ENCODE data around the gene APPL2. TPM values are rescaled to one million over a fixed set of nuclear protein-coding genes. Genes with fewer than 3 reads are reported as not detected.
A peak's percentile ranks its signal among the peaks of the same experiment; 100 is the strongest.

APPL2 gene
- total RNA-seq, 1 experiment from 2014 or later = 16.1 TPM

DNA sequence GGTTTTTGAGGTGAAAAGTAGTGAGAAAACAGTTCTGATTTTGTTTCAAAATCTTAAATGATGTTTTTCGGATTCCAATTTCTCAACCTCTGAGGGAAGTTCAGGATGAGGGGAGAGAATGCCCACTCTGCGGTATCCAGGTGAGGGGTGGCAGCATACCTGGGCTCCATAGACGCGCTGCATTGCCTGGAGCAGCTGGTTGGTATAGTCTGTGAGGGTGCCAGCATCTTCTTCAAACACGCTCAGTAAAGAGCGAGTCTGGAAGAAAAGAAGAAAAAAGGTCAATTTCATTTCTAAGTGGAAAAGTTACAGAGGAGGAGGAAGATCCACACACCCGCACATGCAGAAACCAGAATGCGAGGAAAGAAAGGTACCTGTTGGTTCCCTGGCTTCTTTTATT lies 7.0 kb downstream of the APPL2 start:
- TF ChIP-seq NR2C2 (CRISPR knock-in tag; IDR thresholded peaks at IDR 0.05) = no peak
- Mint-ChIP-seq H3K4me3 (no peak overlapping the region), H3K27ac (no peak overlapping the region), H3K36me3 (peaks cover 19% of the 10 kb centered on the region), H3K27me3 (ENCODE audit: low read depth) (no peaks in the 10 kb centered on the region), H3K9me3 (no peaks in the 10 kb centered on the region), H3K4me1 (peaks cover 3% of the 10 kb centered on the region; the same call in 1 of the 2 replicates)
- DNase-seq (ENCODE audit: low spot score) (no peak), ATAC-seq (no peak)
- CTCF ChIA-PET = no interaction called here
- POLR2A ChIA-PET = no interaction called here

DNA sequence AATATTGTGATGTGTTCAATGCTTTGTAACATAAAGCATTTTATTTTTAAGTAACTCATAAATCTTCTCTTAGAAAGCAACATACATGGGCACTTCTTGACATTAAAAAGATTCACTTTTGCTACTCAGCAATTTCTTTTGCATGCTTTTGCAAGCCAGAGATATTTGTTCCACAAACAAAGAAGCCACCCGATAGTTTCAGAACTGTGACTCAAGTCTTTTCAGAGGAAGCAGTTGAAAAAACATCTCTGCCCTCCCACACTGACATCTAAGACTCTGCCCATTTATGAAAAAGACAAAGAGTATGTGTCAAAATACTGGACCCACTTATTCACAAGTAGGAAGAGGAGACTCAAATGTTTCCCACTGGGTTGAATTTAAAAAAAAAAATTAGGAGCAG lies 7.5 kb downstream of the APPL2 start:
- Mint-ChIP-seq H3K4me1 (peaks cover 3% of the 10 kb centered on the region; the same call in 1 of the 2 replicates), H3K27me3 (ENCODE audit: low read depth) (no peaks in the 10 kb centered on the region), H3K9me3 (no peaks in the 10 kb centered on the region), H3K36me3 (peaks cover 19% of the 10 kb centered on the region), H3K27ac (no peak overlapping the region), H3K4me3 (no peak overlapping the region)
- CTCF ChIA-PET = no interaction called here
- DNase-seq (ENCODE audit: low spot score) (no peak), ATAC-seq (no peak)
- POLR2A ChIA-PET = no interaction called here
- TF ChIP-seq, protein P1, sequence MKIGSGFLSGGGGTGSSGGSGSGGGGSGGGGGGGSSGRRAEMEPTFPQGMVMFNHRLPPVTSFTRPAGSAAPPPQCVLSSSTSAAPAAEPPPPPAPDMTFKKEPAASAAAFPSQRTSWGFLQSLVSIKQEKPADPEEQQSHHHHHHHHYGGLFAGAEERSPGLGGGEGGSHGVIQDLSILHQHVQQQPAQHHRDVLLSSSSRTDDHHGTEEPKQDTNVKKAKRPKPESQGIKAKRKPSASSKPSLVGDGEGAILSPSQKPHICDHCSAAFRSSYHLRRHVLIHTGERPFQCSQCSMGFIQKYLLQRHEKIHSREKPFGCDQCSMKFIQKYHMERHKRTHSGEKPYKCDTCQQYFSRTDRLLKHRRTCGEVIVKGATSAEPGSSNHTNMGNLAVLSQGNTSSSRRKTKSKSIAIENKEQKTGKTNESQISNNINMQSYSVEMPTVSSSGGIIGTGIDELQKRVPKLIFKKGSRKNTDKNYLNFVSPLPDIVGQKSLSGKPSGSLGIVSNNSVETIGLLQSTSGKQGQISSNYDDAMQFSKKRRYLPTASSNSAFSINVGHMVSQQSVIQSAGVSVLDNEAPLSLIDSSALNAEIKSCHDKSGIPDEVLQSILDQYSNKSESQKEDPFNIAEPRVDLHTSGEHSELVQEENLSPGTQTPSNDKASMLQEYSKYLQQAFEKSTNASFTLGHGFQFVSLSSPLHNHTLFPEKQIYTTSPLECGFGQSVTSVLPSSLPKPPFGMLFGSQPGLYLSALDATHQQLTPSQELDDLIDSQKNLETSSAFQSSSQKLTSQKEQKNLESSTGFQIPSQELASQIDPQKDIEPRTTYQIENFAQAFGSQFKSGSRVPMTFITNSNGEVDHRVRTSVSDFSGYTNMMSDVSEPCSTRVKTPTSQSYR (CRISPR knock-in tag; IDR thresholded peaks at IDR 0.05) = no peak

DNA sequence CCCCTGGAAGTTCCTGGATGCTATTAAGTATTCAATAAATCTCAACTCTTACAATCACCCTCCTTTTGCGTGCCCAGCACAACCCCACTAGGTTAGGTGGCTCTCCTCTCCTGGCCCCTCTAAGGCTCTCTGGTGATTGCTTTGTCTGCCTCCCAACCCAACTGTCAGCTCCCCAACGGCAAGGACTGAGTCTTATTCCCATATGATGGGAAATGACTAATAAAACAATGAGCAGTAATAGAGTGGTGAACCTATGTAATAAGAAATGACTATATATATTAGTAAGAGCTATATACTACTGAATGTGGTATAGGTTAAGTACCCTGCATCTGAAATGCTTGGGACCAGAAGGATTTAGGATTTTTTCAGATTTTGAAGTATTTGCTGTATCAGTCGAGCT lies 8.1 kb downstream of the APPL2 start:
- Mint-ChIP-seq H3K36me3 (peaks cover 19% of the 10 kb centered on the region), H3K27ac (peak overlapping the region; percentile 53; the same call in 1 of the 2 replicates), H3K27me3 (ENCODE audit: low read depth) (no peaks in the 10 kb centered on the region), H3K9me3 (no peaks in the 10 kb centered on the region), H3K4me3 (no peak overlapping the region), H3K4me1 (peaks cover 3% of the 10 kb centered on the region; the same call in 1 of the 2 replicates)
- ChIA-PET POLR2A (no interaction called here), CTCF (no interaction called here)
- DNase-seq (ENCODE audit: low spot score) (no peak), ATAC-seq (no peak)
- TF ChIP-seq FOXP1 (CRISPR knock-in tag; IDR thresholded peaks at IDR 0.05; ENCODE audit: borderline replicate concordance) (no peak), NFATC4 (CRISPR knock-in tag; IDR thresholded peaks at IDR 0.05) (no peak), ZMAT4 (CRISPR knock-in tag; IDR thresholded peaks at IDR 0.05) (no peak), SMAD4 (CRISPR knock-in tag; IDR thresholded peaks at IDR 0.05) (no peak), CREB1 (CRISPR knock-in tag; IDR thresholded peaks at IDR 0.05) (no peak), FOXK1 (CRISPR knock-in tag; IDR thresholded peaks at IDR 0.05) (no peak), ELF4 (CRISPR knock-in tag; IDR thresholded peaks at IDR 0.05; ENCODE audit: low read depth) (no peak), MXD4 (CRISPR knock-in tag; IDR thresholded peaks at IDR 0.05; ENCODE audit: borderline replicate concordance) (no peak), MYBL2 (CRISPR knock-in tag; IDR thresholded peaks at IDR 0.05) (no peak), ARID4B (CRISPR knock-in tag; IDR thresholded peaks at IDR 0.05; ENCODE audit: borderline replicate concordance) (no peak), GTF2I (CRISPR knock-in tag; conservative IDR thresholded peaks at IDR 0.05) (no peak), ZNF263 (CRISPR knock-in tag; IDR thresholded peaks at IDR 0.05; ENCODE audit: low read depth) (no peak), STAT6 (CRISPR knock-in tag; conservative IDR thresholded peaks at IDR 0.05; ENCODE audit: low read depth) (no peak), JAZF1 (CRISPR knock-in tag; IDR thresholded peaks at IDR 0.05) (no peak), SMAD3 (CRISPR knock-in tag; IDR thresholded peaks at IDR 0.05; ENCODE audit: borderline replicate concordance) (no peak), SP1 (CRISPR knock-in tag; conservative IDR thresholded peaks at IDR 0.05) (no peak), SOX15 (CRISPR knock-in tag; IDR thresholded peaks at IDR 0.05) (no peak), USF2 (CRISPR knock-in tag; IDR thresholded peaks at IDR 0.05) (no peak)
- TF ChIP-seq, protein P2, sequence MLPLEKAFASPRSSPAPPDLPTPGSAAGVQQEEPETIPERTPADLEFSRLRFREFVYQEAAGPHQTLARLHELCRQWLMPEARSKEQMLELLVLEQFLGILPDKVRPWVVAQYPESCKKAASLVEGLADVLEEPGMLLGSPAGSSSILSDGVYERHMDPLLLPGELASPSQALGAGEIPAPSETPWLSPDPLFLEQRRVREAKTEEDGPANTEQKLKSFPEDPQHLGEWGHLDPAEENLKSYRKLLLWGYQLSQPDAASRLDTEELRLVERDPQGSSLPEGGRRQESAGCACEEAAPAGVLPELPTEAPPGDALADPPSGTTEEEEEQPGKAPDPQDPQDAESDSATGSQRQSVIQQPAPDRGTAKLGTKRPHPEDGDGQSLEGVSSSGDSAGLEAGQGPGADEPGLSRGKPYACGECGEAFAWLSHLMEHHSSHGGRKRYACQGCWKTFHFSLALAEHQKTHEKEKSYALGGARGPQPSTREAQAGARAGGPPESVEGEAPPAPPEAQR (CRISPR knock-in tag; IDR thresholded peaks at IDR 0.05) = no peak
